ENCODE data around the gene ACAP3. TPM values are rescaled to one million over a fixed set of nuclear protein-coding genes. Genes with fewer than 3 reads are reported as not detected.

Gene ACAP3
- total RNA-seq: 10 to 100 TPM; 33.0 to 62.3 (median 41.7) TPM
- 10 to 100 TPM; 12.6 to 89.7 (median 32.6) TPM for polyA plus RNA-seq
- long read RNA-seq, donor 1: 0 reads
- long read RNA-seq, donor 2: 0 reads

- intact Hi-C loops (cut with DNase I; ENCODE audit: low total_unique reads): no loop called here
- peak within 1 kb of the TSS; percentile 82 to 97 (median 86) for H3K4me3 ChIP-seq
- DNase-seq: peak; percentile 96
- TF ChIP-seq POLR2A (IDR thresholded peaks at IDR 0.05) (peak in 1 of 3 donors; percentile 28), CTCF (IDR thresholded peaks at IDR 0.05 in 8 of 11, conservative IDR thresholded peaks at IDR 0.05 in 3 of 11) (peak in 6 of 11 experiments; percentile 16 to 43 (median 28)), POLR2AphosphoS5 (IDR thresholded peaks at IDR 0.05) (peak; percentile 75 to 77 (median 77))
- peaks cover 40 to 70% (median 53%) of the 10 kb centered on the region in 6 donors for H3K4me1 ChIP-seq
- H3K36me3 ChIP-seq: peaks cover 0 to 36% (median 25%) of the 10 kb centered on the region in 6 donors
- H3K27ac ChIP-seq: peak within 1 kb of the TSS; percentile 89 to 99 (median 97)
- 0 to 1% (median 0%) methylated on average over 29 to 131 of the region's 131 CpGs for WGBS, 5 donors
- no peaks in the 10 kb centered on the region for H3K27me3 ChIP-seq (replicated peaks in 1 of 7)
- H3K9me3 ChIP-seq: no peaks in the 10 kb centered on the region
These were observed at the start of gene ACAP3, which contains the start of gene PUSL1 for GRCh38 chr1:1307923-1308755. ACAP3 (minus strand) TSS chr1:1307930; CDS start chr1:1307815, 115 bp downstream. PUSL1 (plus strand) TSS chr1:1308597; CDS start chr1:1308644, 47 bp downstream.

GRCh38 chr1:1356796-1357401 is 49.2 kb upstream of the ACAP3 start:
- intact Hi-C loops (cut with DNase I; ENCODE audit: low total_unique reads): no loop called here
- no peak for DNase-seq
- 52 to 72% (median 62%) methylated on average over 20 to 26 of the region's 26 CpGs for WGBS, 5 donors
- TF ChIP-seq CTCF (IDR thresholded peaks at IDR 0.05 in 8 of 11, conservative IDR thresholded peaks at IDR 0.05 in 3 of 11): no peak
- peak in 2 of 3 donors; percentile 37 to 42 for TF ChIP-seq POLR2AphosphoS5 (IDR thresholded peaks at IDR 0.05)
- Histone ChIP-seq H3K4me3 (peak overlapping the region in 6 of 8 donors; percentile 15 to 64 (median 40)), H3K9me3 (no peaks in the 10 kb centered on the region), H3K4me1 (peaks cover 0 to 93% (median 52%) of the 10 kb centered on the region in 6 donors), H3K27ac (peak overlapping the region in 6 of 8 donors; percentile 26 to 83 (median 76)), H3K36me3 (peaks cover 0 to 26% (median 0%) of the 10 kb centered on the region in 6 donors), H3K27me3 (replicated peaks in 1 of 7) (peaks cover 4 to 100% (median 65%) of the 10 kb centered on the region in 7 donors)

GRCh38 chr1:1356166-1356795 is 48.6 kb upstream of the ACAP3 start:
- Histone ChIP-seq H3K9me3 (no peaks in the 10 kb centered on the region), H3K4me3 (peak overlapping the region in 6 of 8 donors; percentile 15 to 64 (median 40)), H3K27ac (peak overlapping the region in 5 of 8 donors; percentile 39 to 83 (median 80)), H3K36me3 (peaks cover 0 to 26% (median 0%) of the 10 kb centered on the region in 6 donors), H3K27me3 (replicated peaks in 1 of 7) (peaks cover 4 to 100% (median 65%) of the 10 kb centered on the region in 7 donors), H3K4me1 (peaks cover 0 to 93% (median 56%) of the 10 kb centered on the region in 6 donors)
- no peak for TF ChIP-seq CTCF (IDR thresholded peaks at IDR 0.05 in 8 of 11, conservative IDR thresholded peaks at IDR 0.05 in 3 of 11)
- no peak for TF ChIP-seq POLR2A (IDR thresholded peaks at IDR 0.05)
- TF ChIP-seq POLR2AphosphoS5 (IDR thresholded peaks at IDR 0.05): no peak
- 33 to 59% (median 51%) methylated on average over 6 to 8 of the region's 8 CpGs for WGBS, 5 donors
- no peak for DNase-seq
- intact Hi-C loops (cut with DNase I; ENCODE audit: low total_unique reads): no loop called here
